DOHH2 (cell line): Measurements from ENCODE around the gene DSC3.

Experiments used
- EZH2phosphoT487 ChIP-seq: fragments of 200-600 bp; sonication (generic); IDR thresholded peaks from 2 replicates; pipeline ENCODE4 v1.6.1; 2017; ENCODE audit warnings: borderline replicate concordance, mild to moderate bottlenecking, antibody characterized with exemption, low read length, moderate library complexity, mixed read lengths
- TF ChIP-seq, protein P1 (sequence below): fragments of 200-600 bp; sonication (generic); IDR thresholded peaks from one replicate; pipeline ENCODE4 v1.5.1; 2014; ENCODE audit warnings: antibody characterized with exemption, mild to moderate bottlenecking, low read depth, low read length; ENCODE audit not compliant: poor library complexity, severe bottlenecking

DNA sequence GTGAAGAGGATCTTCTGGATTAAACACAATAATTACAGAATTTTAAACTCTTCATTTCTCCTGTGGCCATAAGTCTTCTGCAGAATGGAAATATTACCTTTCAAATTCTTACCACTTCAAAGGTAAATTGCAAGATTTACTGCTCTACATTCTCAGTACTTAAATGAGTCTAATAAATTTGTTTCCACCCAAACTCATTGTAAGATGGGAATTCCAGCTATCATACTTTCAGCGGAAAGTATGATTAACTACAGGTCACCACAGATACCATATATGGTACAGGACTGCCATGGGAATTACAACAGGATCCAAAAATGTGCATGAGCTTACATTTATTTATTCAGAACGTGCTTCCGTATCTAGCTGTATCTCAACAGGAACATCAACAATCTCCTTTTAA, 3.1 kb downstream of the DSC3 start:
- TF ChIP-seq, protein P1, sequence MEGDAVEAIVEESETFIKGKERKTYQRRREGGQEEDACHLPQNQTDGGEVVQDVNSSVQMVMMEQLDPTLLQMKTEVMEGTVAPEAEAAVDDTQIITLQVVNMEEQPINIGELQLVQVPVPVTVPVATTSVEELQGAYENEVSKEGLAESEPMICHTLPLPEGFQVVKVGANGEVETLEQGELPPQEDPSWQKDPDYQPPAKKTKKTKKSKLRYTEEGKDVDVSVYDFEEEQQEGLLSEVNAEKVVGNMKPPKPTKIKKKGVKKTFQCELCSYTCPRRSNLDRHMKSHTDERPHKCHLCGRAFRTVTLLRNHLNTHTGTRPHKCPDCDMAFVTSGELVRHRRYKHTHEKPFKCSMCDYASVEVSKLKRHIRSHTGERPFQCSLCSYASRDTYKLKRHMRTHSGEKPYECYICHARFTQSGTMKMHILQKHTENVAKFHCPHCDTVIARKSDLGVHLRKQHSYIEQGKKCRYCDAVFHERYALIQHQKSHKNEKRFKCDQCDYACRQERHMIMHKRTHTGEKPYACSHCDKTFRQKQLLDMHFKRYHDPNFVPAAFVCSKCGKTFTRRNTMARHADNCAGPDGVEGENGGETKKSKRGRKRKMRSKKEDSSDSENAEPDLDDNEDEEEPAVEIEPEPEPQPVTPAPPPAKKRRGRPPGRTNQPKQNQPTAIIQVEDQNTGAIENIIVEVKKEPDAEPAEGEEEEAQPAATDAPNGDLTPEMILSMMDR: no peak
- TF ChIP-seq EZH2phosphoT487: no peak
